Progenitor cell of endocrine pancreas (in vitro differentiated cells): Measurements from ENCODE around the gene CHN2. TPM values are rescaled to one million over a fixed set of nuclear protein-coding genes. Genes with fewer than 3 reads are reported as not detected.

Source experiments
- DNase-seq: peaks from one replicate; pipeline ENCODE4 v3.0.0; 2021; ENCODE audit warnings: low spot score; ENCODE audit not compliant: unreplicated experiment
- H3K27ac Mint-ChIP-seq: 2 replicates; pipeline ENCODE4 v1.8.0; 2021; ENCODE audit warnings: mild to moderate bottlenecking, moderate library complexity, mixed read lengths
- H3K27me3 Mint-ChIP-seq: 2 replicates; pipeline ENCODE4 v1.8.0; 2021; ENCODE audit warnings: mixed read lengths
- H3K36me3 Mint-ChIP-seq: 2 replicates; pipeline ENCODE4 v1.8.0; 2022; ENCODE audit warnings: mixed read lengths; ENCODE audit not compliant: insufficient read depth
- H3K4me1 Mint-ChIP-seq: 2 replicates; pipeline ENCODE4 v1.8.0; 2021; ENCODE audit warnings: low read depth, mixed read lengths
- H3K4me3 Mint-ChIP-seq: 2 replicates; pipeline ENCODE4 v1.8.0; 2021; ENCODE audit warnings: low read depth, mild to moderate bottlenecking, moderate library complexity, mixed read lengths
- H3K9me3 Mint-ChIP-seq: 2 replicates; pipeline ENCODE4 v1.8.0; 2021; ENCODE audit warnings: low read depth, mixed read lengths
- total RNA-seq: library from RNA; stranded (reverse); gene quantifications from 2 replicates; pipeline ENCODE4 v1.2.1, GENCODE V29; 2021
- TF ChIP-seq, protein P1 (sequence below): fragments of 200-600 bp; sonication (generic); IDR thresholded peaks from one replicate; pipeline ENCODE4 v1.5.0; 2021; ENCODE audit warnings: antibody characterized with exemption, mild to moderate bottlenecking; ENCODE audit not compliant: unreplicated experiment

CHN2 gene
- total RNA-seq, 1 donor from 2014 or later, result 22.0 TPM

DNA sequence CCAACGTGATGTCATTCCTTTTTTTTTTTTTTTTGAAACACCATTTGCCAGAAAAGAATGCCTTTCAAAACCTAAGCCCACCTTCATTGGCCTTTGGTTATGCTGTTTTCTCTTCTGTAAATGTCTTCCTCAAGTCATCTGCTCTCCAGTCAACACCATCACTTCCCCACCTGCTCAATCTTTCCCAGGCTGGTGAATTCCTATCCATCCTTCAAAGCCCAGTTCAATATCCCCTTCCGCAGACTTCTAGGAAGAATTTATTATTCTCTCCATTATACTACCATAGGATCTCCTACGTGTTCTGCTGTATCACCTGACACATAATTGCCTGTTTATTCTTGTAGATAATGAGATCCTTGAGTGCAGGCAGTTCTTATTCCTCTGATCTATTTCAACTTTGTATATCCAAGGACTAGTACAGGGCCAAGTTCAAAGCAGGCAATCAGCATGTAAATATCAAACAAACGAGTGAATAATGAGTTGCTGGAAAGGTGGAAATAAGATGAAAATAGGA lies 295.6 kb downstream of the CHN2 start:
- no peaks in the 10 kb centered on the region for H3K36me3 Mint-ChIP-seq
- no peak for DNase-seq
- TF ChIP-seq, protein P1, sequence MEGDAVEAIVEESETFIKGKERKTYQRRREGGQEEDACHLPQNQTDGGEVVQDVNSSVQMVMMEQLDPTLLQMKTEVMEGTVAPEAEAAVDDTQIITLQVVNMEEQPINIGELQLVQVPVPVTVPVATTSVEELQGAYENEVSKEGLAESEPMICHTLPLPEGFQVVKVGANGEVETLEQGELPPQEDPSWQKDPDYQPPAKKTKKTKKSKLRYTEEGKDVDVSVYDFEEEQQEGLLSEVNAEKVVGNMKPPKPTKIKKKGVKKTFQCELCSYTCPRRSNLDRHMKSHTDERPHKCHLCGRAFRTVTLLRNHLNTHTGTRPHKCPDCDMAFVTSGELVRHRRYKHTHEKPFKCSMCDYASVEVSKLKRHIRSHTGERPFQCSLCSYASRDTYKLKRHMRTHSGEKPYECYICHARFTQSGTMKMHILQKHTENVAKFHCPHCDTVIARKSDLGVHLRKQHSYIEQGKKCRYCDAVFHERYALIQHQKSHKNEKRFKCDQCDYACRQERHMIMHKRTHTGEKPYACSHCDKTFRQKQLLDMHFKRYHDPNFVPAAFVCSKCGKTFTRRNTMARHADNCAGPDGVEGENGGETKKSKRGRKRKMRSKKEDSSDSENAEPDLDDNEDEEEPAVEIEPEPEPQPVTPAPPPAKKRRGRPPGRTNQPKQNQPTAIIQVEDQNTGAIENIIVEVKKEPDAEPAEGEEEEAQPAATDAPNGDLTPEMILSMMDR, result no peak
- H3K27ac Mint-ChIP-seq, result no peak overlapping the region
- H3K4me3 Mint-ChIP-seq, result no peak overlapping the region
- peaks cover 34% of the 10 kb centered on the region for H3K4me1 Mint-ChIP-seq
- no peaks in the 10 kb centered on the region for H3K27me3 Mint-ChIP-seq
- no peaks in the 10 kb centered on the region for H3K9me3 Mint-ChIP-seq

DNA sequence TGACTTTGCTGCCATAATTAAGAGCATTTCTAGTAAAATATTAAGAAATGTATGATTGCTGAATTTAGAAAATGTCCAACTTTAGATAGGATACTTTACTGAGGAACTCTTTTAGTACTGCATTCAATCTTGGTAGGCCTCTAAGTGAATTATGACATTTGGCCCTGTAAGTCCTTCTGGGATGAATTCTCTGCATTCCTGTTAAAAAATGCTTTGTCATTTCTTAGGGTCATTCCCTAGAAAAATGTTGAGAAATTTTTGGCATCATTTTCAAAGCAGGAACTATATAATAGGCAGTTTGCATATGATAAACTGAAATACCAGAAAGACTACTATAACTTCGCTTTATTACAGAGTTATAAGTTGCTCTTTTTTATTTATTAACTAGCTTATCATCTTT lies 299.8 kb downstream of the CHN2 start:
- DNase-seq, result no peak
- TF ChIP-seq, protein P1, result no peak
- Mint-ChIP-seq H3K4me3 (no peak overlapping the region), H3K9me3 (no peaks in the 10 kb centered on the region), H3K4me1 (peaks cover 22% of the 10 kb centered on the region), H3K27me3 (no peaks in the 10 kb centered on the region), H3K27ac (no peak overlapping the region), H3K36me3 (peaks cover 1% of the 10 kb centered on the region)

DNA sequence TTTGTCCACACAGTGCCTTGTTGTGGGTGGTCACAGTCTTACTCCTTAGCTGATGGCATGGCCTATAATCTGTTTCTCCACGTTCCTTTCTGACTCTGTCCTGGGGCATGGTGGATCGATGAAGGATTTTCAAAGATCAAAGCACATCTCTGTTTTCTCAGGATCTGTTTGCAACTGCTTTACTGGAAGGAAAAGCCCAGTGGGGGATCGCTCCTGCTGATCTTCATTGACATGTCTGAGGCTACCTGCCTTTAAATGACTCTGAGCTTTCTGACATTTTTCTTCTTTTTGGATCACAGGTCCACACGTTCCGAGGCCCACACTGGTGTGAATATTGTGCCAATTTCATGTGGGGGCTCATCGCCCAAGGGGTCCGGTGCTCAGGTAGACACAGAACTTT lies 301.1 kb downstream of the CHN2 start:
- H3K27ac Mint-ChIP-seq, result peak overlapping the region; percentile 88
- TF ChIP-seq, protein P1, result no peak
- H3K9me3 Mint-ChIP-seq, result no peaks in the 10 kb centered on the region
- peaks cover 20% of the 10 kb centered on the region for H3K4me1 Mint-ChIP-seq
- H3K27me3 Mint-ChIP-seq, result no peaks in the 10 kb centered on the region
- peak overlapping the region; percentile 9 for H3K4me3 Mint-ChIP-seq
- no peak for DNase-seq
- peaks cover 5% of the 10 kb centered on the region for H3K36me3 Mint-ChIP-seq

DNA sequence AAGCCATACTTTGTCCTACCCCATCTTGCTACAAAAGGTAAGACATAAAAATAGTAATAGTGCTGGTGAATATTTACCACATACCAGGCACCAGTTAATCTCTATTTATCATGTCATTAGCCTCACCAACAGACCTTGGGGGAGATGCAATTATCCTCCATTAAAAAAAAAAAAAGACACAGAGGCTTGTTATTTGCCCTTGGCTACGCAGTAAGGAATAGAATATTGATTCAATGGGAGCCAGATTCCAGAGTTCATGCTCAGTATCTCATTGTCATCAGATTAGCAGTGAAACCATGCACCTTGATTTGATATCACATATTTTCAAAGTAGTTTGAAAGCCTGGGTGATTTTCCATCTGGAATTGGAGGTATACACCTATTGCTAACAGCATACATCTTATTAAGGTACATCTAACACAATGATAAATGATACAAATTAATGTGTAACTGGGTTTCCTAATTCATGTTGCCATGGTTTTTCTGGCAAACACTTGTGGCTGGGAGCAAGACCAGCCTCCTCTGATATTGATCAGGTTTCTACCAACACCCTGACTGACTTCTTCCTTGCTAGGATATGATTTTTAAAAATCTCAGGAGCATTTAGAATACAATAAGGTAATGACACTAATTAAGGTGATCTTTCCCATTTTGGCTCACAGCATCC lies 301.9 kb downstream of the CHN2 start:
- Mint-ChIP-seq H3K4me3 (no peak overlapping the region), H3K4me1 (peaks cover 20% of the 10 kb centered on the region), H3K27me3 (no peaks in the 10 kb centered on the region), H3K27ac (peak overlapping the region; percentile 34), H3K9me3 (no peaks in the 10 kb centered on the region), H3K36me3 (peaks cover 5% of the 10 kb centered on the region)
- no peak for DNase-seq
- TF ChIP-seq, protein P1, result no peak

DNA sequence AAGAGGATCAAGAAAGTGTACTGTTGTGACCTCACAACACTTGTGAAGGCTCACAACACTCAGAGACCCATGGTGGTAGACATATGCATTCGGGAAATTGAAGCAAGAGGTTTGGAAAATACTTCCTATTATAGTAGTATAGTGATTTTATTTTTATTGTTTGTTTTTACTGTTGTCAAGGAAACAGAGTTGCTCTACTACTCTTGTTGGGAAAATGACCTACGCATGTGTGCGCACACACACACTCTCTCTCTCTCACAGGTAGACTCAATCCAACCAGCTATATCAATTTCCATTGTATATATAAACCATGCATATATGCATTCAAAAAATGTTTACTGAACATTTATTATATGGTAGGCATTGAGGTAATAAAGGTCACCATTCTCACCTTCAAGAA lies 305.4 kb downstream of the CHN2 start:
- no peak for DNase-seq
- Mint-ChIP-seq H3K27ac (no peak overlapping the region), H3K9me3 (no peaks in the 10 kb centered on the region), H3K36me3 (peaks cover 8% of the 10 kb centered on the region), H3K4me1 (peaks cover 20% of the 10 kb centered on the region), H3K4me3 (no peak overlapping the region), H3K27me3 (no peaks in the 10 kb centered on the region)
- TF ChIP-seq, protein P1, result no peak
